Lower leg skin (tissue), 4 donors: Measurements from ENCODE around the gene NTRK3. TPM values are rescaled to one million over a fixed set of nuclear protein-coding genes. Genes with fewer than 3 reads are reported as not detected.

Source experiments
- DNase-seq, 2 donors: peaks; one replicate each; pipeline ENCODE4 v3.0.0-alpha.2; 2019; ENCODE audit warnings: low spot score in 2 of 2
- H3K4me3 ChIP-seq: fragments of 200-600 bp; sonication (generic); 2 replicates; pipeline ENCODE4 v1.5.1; 2017; ENCODE audit warnings: mild to moderate bottlenecking, low read depth; ENCODE audit not compliant: poor library complexity, severe bottlenecking
- POLR2A ChIP-seq, 2 donors: fragments of 450-650 bp; IDR thresholded peaks; one replicate each; pipeline ENCODE4 v1.6.1; 2016 to 2017; ENCODE audit warnings: antibody characterized with exemption in 2 of 2, mild to moderate bottlenecking in 1 of 2, moderate library complexity in 1 of 2
- WGBS, 2 donors: methylation state at CpG; one replicate each; pipeline ENCODE4 v1.1.5; 2018; 5-methylcytosine and 5-hydroxymethylcytosine counted together
- intact Hi-C: fragments of 100-400 bp; cut with DNase I; formaldehyde crosslinking; loops from one replicate; pipeline ENCODE4 v1.15.0; 2023; ENCODE audit warnings: low total_unique reads
- total RNA-seq, 4 donors: library from RNA; depleted of rRNA; stranded (reverse); fragments of >200 nt; gene quantifications; one replicate each; pipeline ENCODE4 v1.1.0, GENCODE V29; 2016
- TF ChIP-seq, protein P1 (sequence below), 3 donors: fragments of 450-650 bp; IDR thresholded peaks; one replicate each; pipeline ENCODE4 v1.5.1; 2016; ENCODE audit warnings: antibody characterized with exemption in 3 of 3, mild to moderate bottlenecking in 3 of 3, moderate library complexity in 2 of 3

Gene NTRK3
- total RNA-seq, 4 donors from 2014 or later = 0.97 to 5.4 (median 4.4) TPM

DNA sequence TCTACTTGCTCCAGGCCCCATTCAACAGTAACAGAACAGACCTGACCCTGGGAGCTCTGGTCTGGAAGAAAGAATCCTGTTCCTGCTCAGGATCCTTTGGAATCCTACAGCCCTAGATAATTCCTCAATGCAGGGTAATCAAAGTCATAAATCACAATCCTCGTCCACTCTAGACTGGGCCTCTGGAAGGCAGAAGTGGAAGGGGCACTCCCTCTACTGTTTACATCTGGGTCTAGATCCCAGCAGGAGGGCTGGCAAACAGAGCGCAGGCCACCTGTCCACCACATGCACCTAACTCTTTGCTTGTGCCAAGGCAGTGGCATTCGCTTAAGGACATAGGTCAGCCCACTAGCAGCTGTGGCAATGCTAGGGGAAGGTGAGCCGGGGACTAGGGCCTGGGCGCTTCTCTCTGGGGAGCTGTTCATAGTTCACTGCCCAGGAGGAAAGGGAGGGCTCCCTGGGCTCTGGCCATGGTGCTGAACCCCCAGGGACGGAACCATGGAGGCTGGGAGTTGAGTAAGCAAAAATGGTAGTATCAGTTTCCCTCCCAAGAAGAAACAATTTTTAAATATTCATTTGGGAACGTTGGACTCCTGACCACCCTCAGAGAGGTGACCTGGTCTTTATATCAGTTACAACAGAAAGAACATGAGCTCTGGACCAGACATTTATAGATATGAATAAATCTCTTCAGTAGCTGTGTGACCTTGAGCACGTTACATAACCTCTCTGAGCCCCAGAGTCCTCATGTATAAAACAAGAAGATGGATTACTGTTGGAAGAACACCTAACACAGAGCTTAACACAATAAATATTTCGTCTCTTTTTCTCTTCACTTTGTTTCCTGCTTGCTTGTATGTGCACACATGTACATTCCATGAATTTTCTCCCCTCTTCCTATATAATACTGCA, 90.2 kb downstream of the NTRK3 start:
- no peak for DNase-seq
- WGBS, 2 donors = 49 to 60% methylated on average over 9 of the region's 9 CpGs
- no peak overlapping the region for H3K4me3 ChIP-seq
- TF ChIP-seq, protein P1, sequence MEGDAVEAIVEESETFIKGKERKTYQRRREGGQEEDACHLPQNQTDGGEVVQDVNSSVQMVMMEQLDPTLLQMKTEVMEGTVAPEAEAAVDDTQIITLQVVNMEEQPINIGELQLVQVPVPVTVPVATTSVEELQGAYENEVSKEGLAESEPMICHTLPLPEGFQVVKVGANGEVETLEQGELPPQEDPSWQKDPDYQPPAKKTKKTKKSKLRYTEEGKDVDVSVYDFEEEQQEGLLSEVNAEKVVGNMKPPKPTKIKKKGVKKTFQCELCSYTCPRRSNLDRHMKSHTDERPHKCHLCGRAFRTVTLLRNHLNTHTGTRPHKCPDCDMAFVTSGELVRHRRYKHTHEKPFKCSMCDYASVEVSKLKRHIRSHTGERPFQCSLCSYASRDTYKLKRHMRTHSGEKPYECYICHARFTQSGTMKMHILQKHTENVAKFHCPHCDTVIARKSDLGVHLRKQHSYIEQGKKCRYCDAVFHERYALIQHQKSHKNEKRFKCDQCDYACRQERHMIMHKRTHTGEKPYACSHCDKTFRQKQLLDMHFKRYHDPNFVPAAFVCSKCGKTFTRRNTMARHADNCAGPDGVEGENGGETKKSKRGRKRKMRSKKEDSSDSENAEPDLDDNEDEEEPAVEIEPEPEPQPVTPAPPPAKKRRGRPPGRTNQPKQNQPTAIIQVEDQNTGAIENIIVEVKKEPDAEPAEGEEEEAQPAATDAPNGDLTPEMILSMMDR (IDR thresholded peaks at IDR 0.05) = no peak
- no peak for TF ChIP-seq POLR2A (IDR thresholded peaks at IDR 0.05)
- intact Hi-C loops = no loop called here

DNA sequence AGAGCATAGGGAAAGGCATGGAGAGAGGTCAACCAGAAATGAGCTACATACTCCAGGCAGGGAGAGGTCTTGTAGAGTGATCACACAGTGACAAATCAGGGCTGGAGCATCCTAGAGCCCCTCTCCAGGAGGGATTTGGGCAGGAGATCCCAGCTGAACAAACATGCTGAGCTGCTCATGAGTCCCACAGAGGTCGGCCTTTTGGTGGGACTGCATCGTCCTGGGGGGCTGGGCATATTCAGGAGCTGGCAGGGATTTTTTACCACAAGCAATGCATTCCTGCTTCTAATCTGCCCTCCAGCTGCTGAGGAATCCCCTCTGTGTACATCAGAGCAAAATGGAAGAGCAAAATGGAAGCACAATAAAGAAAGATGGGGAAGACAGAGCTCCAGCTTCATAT, 94.9 kb downstream of the NTRK3 start:
- 56 to 62% methylated on average over 2 of the region's 2 CpGs for WGBS, 2 donors
- intact Hi-C loops = no loop called here
- TF ChIP-seq POLR2A (IDR thresholded peaks at IDR 0.05) = no peak
- TF ChIP-seq, protein P1 (IDR thresholded peaks at IDR 0.05) = no peak
- no peak for DNase-seq
- no peak overlapping the region for H3K4me3 ChIP-seq

DNA sequence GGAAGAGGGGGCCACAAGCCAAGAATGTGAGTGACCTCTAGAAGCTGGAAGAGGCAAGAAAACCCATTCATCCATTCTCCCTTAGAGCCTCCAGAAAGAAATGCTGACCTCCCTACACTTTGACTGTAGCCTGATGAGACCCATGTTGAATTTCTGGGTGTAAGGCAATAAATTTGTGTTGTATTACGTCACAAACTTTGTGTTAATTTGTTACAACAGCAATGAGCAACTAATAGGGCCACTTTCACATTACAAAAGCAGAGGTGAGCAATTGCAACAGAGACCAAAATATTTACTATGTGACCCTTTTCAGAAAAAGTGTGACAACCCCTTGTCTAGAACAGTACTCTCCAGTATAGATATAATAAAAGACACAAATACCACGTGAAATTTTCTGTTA, 101.2 kb downstream of the NTRK3 start:
- 53 to 60% methylated on average over 2 of the region's 2 CpGs for WGBS, 2 donors
- no peak overlapping the region for H3K4me3 ChIP-seq
- DNase-seq = no peak
- intact Hi-C loops = no loop called here
- TF ChIP-seq POLR2A (IDR thresholded peaks at IDR 0.05) = no peak
- TF ChIP-seq, protein P1 (IDR thresholded peaks at IDR 0.05) = no peak

DNA sequence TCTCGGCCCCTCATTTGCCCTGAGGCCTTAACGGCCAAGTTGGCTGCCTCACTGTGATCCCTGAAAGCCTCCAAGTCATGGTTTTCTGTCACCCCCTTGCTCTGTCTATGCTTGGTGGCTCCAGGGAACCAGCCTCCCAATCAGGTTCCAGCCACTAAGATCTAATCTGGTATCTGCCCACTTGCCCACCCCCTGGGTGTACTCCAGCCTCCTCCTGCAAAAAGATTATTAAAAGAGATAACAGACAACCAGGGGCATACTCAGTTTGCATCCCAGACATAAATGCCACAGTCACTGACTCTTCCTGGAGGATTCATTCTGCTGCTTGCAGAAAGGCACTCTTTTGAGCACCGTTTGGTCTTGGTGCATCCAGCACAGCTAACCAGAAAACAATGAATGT, 103.9 kb downstream of the NTRK3 start:
- TF ChIP-seq, protein P1 (IDR thresholded peaks at IDR 0.05) = no peak
- TF ChIP-seq POLR2A (IDR thresholded peaks at IDR 0.05) = no peak
- intact Hi-C loops = no loop called here
- no peak overlapping the region for H3K4me3 ChIP-seq
- WGBS, 2 donors = 49 to 56% methylated on average over 3 of the region's 3 CpGs
- DNase-seq = no peak

DNA sequence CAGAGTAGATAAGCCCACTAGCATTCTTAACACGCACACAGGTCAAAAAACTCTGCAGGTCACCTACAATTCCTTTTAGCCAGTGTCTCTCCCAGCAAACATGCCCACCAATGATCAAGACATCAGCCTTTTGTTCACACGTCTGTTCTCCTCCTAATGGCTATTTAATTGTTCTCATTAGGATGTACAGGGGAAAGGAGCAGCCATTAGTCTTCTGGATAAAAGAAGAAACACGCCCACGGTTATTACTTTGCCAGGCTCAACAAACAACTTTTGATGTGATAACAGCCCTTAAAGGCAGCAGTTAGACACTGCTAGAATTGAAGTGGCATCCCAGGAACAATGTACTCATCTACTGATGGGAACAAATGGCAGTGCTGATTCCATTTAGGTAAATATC, 108.8 kb downstream of the NTRK3 start:
- DNase-seq = no peak
- TF ChIP-seq, protein P1 (IDR thresholded peaks at IDR 0.05) = no peak
- no peak for TF ChIP-seq POLR2A (IDR thresholded peaks at IDR 0.05)
- intact Hi-C loops = no loop called here
- WGBS, 2 donors = 56 to 58% methylated on average over 4 of the region's 4 CpGs
- no peak overlapping the region for H3K4me3 ChIP-seq
